Measurements from ENCODE around the gene RETN. TPM values are rescaled to one million over a fixed set of nuclear protein-coding genes. Genes with fewer than 3 reads are reported as not detected.
"Not testable (repeated sequence)": the region's sequence is repeated elsewhere in the genome, so short reads cannot be mapped to it uniquely, and the experiment has no call there.

The RETN gene
- total and polyA plus RNA-seq, 2 experiments from 2014 or later, result not detected

GRCh38 chr19:7641290-7642276 lies 27.3 kb upstream of the RETN start:
- H3K9me2 ChIP-seq (ENCODE audit: insufficient read depth), result no peaks in the 10 kb centered on the region
- no peaks in the 10 kb centered on the region for H3K9me3 ChIP-seq (ENCODE audit: low read depth)
- H4K20me1 ChIP-seq (ENCODE audit: insufficient read depth), result no peaks in the 10 kb centered on the region
- no peak for TF ChIP-seq EZH2phosphoT487 (IDR thresholded peaks at IDR 0.05; ENCODE audit: insufficient read depth, low read depth)
- no peak for TF ChIP-seq EZH2 (IDR thresholded peaks at IDR 0.05; ENCODE audit: insufficient read depth, poor library complexity, severe bottlenecking)
- H3K4me1 ChIP-seq (ENCODE audit: insufficient read depth), result no peaks in the 10 kb centered on the region
- no peaks in the 10 kb centered on the region for H3K79me2 ChIP-seq (ENCODE audit: insufficient read depth)
- no peaks in the 10 kb centered on the region for H3K36me3 ChIP-seq (ENCODE audit: low read depth)
- no peaks in the 10 kb centered on the region for H3F3A ChIP-seq (ENCODE audit: insufficient read depth)
- WGBS, 2 experiments (ENCODE audit: low coverage in 1 of 2, low lambda C conversion rate in 2 of 2, missing lambda C conversion rate in 2 of 2), result 82 to 83% methylated on average over 34 to 42 of the region's 43 CpGs
- 0 out of 2 replicates have a peak, but pooled peaks cover 7% of the 10 kb centered on the region for H3K27me3 ChIP-seq (replicated peaks; ENCODE audit: insufficient read depth)
- H3K9ac ChIP-seq, result no peak overlapping the region
- H2AFZ ChIP-seq, result no peak overlapping the region
- H3K4me2 ChIP-seq (ENCODE audit: unreplicated experiment), result no peak overlapping the region
- in situ Hi-C loops (cut with MboI), result no loop called here
- no peak for DNase-seq
- no peak overlapping the region for H3K27ac ChIP-seq
- no peak overlapping the region for H3K4me3 ChIP-seq

DNA sequence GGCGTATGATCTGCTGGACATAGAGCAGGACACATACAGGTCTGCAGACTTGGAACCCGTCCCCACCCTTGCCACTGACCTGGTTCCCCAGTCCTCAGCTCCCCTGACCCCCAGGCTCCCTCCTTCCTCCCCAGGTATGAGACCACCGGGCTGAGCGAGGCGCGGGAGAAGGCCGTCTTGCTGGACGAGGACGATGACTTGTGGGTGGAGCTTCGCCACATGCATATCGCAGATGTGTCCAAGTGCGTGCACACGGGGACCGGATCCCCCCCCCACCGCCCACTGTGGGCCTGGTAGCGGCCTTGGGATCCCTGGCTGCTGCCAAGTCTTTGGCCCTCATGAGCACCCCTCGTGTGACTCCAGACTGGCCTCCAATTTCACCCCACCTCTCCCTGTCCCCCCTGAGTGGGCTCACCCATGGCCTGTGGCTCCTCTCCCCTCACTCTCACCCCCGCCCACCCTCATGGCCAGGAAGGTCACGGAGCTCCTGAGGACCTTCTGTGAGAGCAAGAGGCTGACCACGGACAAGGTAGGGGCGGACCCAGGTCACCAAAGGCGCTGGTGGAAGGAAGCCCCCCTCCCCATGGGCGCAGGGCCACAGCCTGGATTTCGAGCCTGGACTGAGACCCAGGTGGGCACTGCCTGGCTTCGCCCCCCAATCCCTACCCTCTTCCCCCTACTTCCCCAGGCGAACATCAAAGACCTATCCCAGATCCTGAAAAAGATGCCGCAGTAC lies 26.4 kb upstream of the RETN start:
- no peak for DNase-seq
- H3K9me3 ChIP-seq (ENCODE audit: low read depth), result no peaks in the 10 kb centered on the region
- no peaks in the 10 kb centered on the region for H3K9me2 ChIP-seq (ENCODE audit: insufficient read depth)
- H2AFZ ChIP-seq, result no peak overlapping the region
- H3K4me2 ChIP-seq (ENCODE audit: unreplicated experiment), result no peak overlapping the region
- 71 to 73% methylated on average over 23 to 27 of the region's 27 CpGs for WGBS, 2 experiments (ENCODE audit: low coverage in 1 of 2, low lambda C conversion rate in 2 of 2, missing lambda C conversion rate in 2 of 2)
- no peaks in the 10 kb centered on the region for H3F3A ChIP-seq (ENCODE audit: insufficient read depth)
- H3K27me3 ChIP-seq (replicated peaks; ENCODE audit: insufficient read depth), result 0 out of 2 replicates have a peak, but pooled peaks cover 6% of the 10 kb centered on the region
- H3K36me3 ChIP-seq (ENCODE audit: low read depth), result no peaks in the 10 kb centered on the region
- no peak overlapping the region for H3K9ac ChIP-seq
- no peak overlapping the region for H3K4me3 ChIP-seq
- H3K79me2 ChIP-seq (ENCODE audit: insufficient read depth), result no peaks in the 10 kb centered on the region
- in situ Hi-C loops (cut with MboI), result no loop called here
- no peaks in the 10 kb centered on the region for H3K4me1 ChIP-seq (ENCODE audit: insufficient read depth)
- no peaks in the 10 kb centered on the region for H4K20me1 ChIP-seq (ENCODE audit: insufficient read depth)
- H3K27ac ChIP-seq, result no peak overlapping the region
- no peak for TF ChIP-seq EZH2phosphoT487 (IDR thresholded peaks at IDR 0.05; ENCODE audit: insufficient read depth, low read depth)
- no peak for TF ChIP-seq EZH2 (IDR thresholded peaks at IDR 0.05; ENCODE audit: insufficient read depth, poor library complexity, severe bottlenecking)

- Histone ChIP-seq H2AFZ (no peak overlapping the region), H3F3A (ENCODE audit: insufficient read depth) (no peaks in the 10 kb centered on the region), H3K36me3 (ENCODE audit: low read depth) (no peaks in the 10 kb centered on the region), H3K4me3 (no peak overlapping the region), H3K9ac (no peak overlapping the region), H3K4me1 (ENCODE audit: insufficient read depth) (no peaks in the 10 kb centered on the region), H3K79me2 (ENCODE audit: insufficient read depth) (no peaks in the 10 kb centered on the region), H4K20me1 (ENCODE audit: insufficient read depth) (no peaks in the 10 kb centered on the region), H3K9me2 (ENCODE audit: insufficient read depth) (no peaks in the 10 kb centered on the region), H3K9me3 (ENCODE audit: low read depth) (no peaks in the 10 kb centered on the region), H3K4me2 (ENCODE audit: unreplicated experiment) (no peak overlapping the region), H3K27me3 (replicated peaks; ENCODE audit: insufficient read depth) (0 out of 2 replicates have a peak, but pooled peaks cover 2% of the 10 kb centered on the region), H3K27ac (no peak overlapping the region)
- TF ChIP-seq EZH2phosphoT487 (IDR thresholded peaks at IDR 0.05; ENCODE audit: insufficient read depth, low read depth), result no peak
- TF ChIP-seq EZH2 (IDR thresholded peaks at IDR 0.05; ENCODE audit: insufficient read depth, poor library complexity, severe bottlenecking), result no peak
- 85% methylated on average over 7 to 8 of the region's 8 CpGs for WGBS, 2 experiments (ENCODE audit: low coverage in 1 of 2, low lambda C conversion rate in 2 of 2, missing lambda C conversion rate in 2 of 2)
- in situ Hi-C loops (cut with MboI), result no loop called here
- no peak for DNase-seq
Measured at GRCh38 chr19:7643031-7643415, 25.8 kb upstream of the RETN start.

- H3K79me2 ChIP-seq (ENCODE audit: insufficient read depth); H3K36me3 ChIP-seq (ENCODE audit: low read depth); H3K27ac ChIP-seq; H3K4me1 ChIP-seq (ENCODE audit: insufficient read depth); H2AFZ ChIP-seq; in situ Hi-C loops (cut with MboI); H4K20me1 ChIP-seq (ENCODE audit: insufficient read depth); H3K4me3 ChIP-seq; H3K9me2 ChIP-seq (ENCODE audit: insufficient read depth); H3K4me2 ChIP-seq (ENCODE audit: unreplicated experiment); H3K9ac ChIP-seq; DNase-seq; H3F3A ChIP-seq (ENCODE audit: insufficient read depth); H3K27me3 ChIP-seq (replicated peaks; ENCODE audit: insufficient read depth); H3K9me3 ChIP-seq (ENCODE audit: low read depth): not testable (repeated sequence)
- WGBS, 2 experiments (ENCODE audit: low coverage in 1 of 2, low lambda C conversion rate in 2 of 2, missing lambda C conversion rate in 2 of 2), result 66 to 100% methylated on average over 2 to 10 of the region's 10 CpGs
Measured at GRCh38 chr19:7643629-7644549, 25.0 kb upstream of the RETN start.
